Uterus (tissue), 4 donors: ENCODE results near the gene EPS15. TPM values are rescaled to one million over a fixed set of nuclear protein-coding genes. Genes with fewer than 3 reads are reported as not detected.

Source experiments
- DNase-seq, 2 donors: peaks; one replicate each; pipeline ENCODE4 v3.0.0-alpha.2; 2019 to 2020
- H3K27ac ChIP-seq, 2 donors: fragments of 200-600 bp; sonication (generic); 1 replicate in 1 of 2; 2 replicates in 1 of 2; pipeline ENCODE4 v1.5.1; 2016 to 2018
- H3K27me3 ChIP-seq, 2 donors: fragments of 200-600 bp; sonication (generic); one replicate each; pipeline ENCODE4 v1.5.1; 2018 to 2019; ENCODE audit warnings: control low read depth in 1 of 2
- H3K36me3 ChIP-seq, 2 donors: fragments of 200-600 bp; sonication (generic); one replicate each; pipeline ENCODE4 v1.5.1; 2019; ENCODE audit warnings: control low read depth in 1 of 2
- H3K4me1 ChIP-seq, 2 donors: fragments of 200-600 bp; sonication (generic); one replicate each; pipeline ENCODE4 v1.5.1; 2018 to 2019; ENCODE audit warnings: control low read depth in 1 of 2
- H3K4me3 ChIP-seq, 2 donors: fragments of 200-600 bp; sonication (generic); 1 replicate in 1 of 2; 2 replicates in 1 of 2; pipeline ENCODE4 v1.5.1; 2018 to 2019; ENCODE audit warnings: mild to moderate bottlenecking in 1 of 2
- H3K9me3 ChIP-seq, 2 donors: fragments of 200-600 bp; sonication (generic); one replicate each; pipeline ENCODE4 v1.5.1; 2019; ENCODE audit warnings: control low read depth in 1 of 2
- POLR2A ChIP-seq, 2 donors: fragments of 450-650 bp; IDR thresholded peaks; one replicate each; pipeline ENCODE4 v1.6.1; 2016; ENCODE audit warnings: antibody characterized with exemption in 2 of 2, mild to moderate bottlenecking in 1 of 2, moderate library complexity in 1 of 2
- intact Hi-C: fragments of 100-400 bp; cut with DNase I; formaldehyde crosslinking; loops from one replicate; pipeline ENCODE4 v1.15.1; 2023; ENCODE audit warnings: low total_unique reads
- total RNA-seq, 4 donors: library from RNA; depleted of rRNA in 3 of 4; stranded (reverse); fragments of >200 nt in 3 of 4; gene quantifications; one replicate each; pipeline versions ENCODE4 v1.1.0 to v1.2.4, GENCODE V29; 2014 to 2023
- TF ChIP-seq, protein P1 (sequence below), 4 experiments: fragments of 200-600 bp in 2 of 4; fragments of 450-650 bp in 2 of 4; sonication (generic) in 2 of 4; IDR thresholded peaks; one replicate each; pipeline ENCODE4 v1.5.1; 2016 to 2019; ENCODE audit warnings: antibody characterized with exemption in 4 of 4, mild to moderate bottlenecking in 2 of 4, moderate library complexity in 1 of 4
- donor health status: DM: yes; HTN: yes; CAD: no.

Gene EPS15
- total RNA-seq, 4 donors from 2014 or later = 30.7 to 133 (median 81.1) TPM

GRCh38 chr1:51346086-51346942 lies 172.8 kb downstream of the EPS15 start:
- DNase-seq = no peak
- H3K36me3 ChIP-seq = no peaks in the 10 kb centered on the region
- no peak overlapping the region for H3K4me3 ChIP-seq
- intact Hi-C loops = no loop called here
- H3K4me1 ChIP-seq = peaks cover 0 to 6% of the 10 kb centered on the region in 2 donors
- TF ChIP-seq POLR2A (IDR thresholded peaks at IDR 0.05) = no peak
- TF ChIP-seq, protein P1, sequence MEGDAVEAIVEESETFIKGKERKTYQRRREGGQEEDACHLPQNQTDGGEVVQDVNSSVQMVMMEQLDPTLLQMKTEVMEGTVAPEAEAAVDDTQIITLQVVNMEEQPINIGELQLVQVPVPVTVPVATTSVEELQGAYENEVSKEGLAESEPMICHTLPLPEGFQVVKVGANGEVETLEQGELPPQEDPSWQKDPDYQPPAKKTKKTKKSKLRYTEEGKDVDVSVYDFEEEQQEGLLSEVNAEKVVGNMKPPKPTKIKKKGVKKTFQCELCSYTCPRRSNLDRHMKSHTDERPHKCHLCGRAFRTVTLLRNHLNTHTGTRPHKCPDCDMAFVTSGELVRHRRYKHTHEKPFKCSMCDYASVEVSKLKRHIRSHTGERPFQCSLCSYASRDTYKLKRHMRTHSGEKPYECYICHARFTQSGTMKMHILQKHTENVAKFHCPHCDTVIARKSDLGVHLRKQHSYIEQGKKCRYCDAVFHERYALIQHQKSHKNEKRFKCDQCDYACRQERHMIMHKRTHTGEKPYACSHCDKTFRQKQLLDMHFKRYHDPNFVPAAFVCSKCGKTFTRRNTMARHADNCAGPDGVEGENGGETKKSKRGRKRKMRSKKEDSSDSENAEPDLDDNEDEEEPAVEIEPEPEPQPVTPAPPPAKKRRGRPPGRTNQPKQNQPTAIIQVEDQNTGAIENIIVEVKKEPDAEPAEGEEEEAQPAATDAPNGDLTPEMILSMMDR (IDR thresholded peaks at IDR 0.05) = no peak
- H3K9me3 ChIP-seq = no peaks in the 10 kb centered on the region
- H3K27ac ChIP-seq = no peak overlapping the region
- peaks cover 0 to 4% of the 10 kb centered on the region in 2 donors for H3K27me3 ChIP-seq

GRCh38 chr1:51345300-51345687 lies 173.8 kb downstream of the EPS15 start:
- intact Hi-C loops = no loop called here

DNA sequence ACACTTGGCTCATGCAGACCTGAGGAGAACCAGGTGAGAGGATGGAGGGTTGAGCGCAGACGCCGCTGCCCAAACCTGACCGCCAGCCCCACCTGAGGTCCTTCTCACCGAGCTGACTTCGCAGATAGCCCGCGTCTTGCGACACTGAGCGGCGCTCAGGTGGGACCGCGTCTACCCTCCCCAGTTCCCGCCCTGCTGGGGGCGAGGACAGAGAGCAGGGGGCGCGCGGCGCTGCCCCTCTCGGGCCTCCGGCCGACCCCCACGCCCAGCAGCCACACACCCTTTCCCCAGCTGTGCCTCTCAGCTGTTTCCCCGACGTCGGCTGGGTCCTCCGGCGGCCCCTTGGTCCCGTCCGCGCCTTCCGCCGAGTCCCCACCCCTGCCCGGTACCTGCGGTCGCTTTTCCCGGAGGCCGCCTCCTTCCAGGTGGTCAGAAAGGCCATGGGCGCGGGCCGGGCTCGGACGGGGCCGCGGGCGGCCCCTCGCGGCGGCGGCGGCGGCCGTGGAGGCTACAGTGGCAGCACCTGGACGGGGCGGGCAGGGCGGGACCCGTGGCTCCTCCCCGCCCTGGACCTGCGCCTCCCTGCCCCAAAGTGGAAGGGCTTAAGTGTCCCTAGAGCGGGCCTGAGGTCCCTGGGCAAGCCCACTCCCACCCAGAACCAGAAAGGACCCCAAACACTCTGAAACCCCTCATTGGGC lies 174.3 kb downstream of the EPS15 start:
- no peak for DNase-seq
- TF ChIP-seq, protein P1 (IDR thresholded peaks at IDR 0.05) = no peak
- no peak for TF ChIP-seq POLR2A (IDR thresholded peaks at IDR 0.05)
- Histone ChIP-seq H3K27me3 (peaks cover 0 to 4% of the 10 kb centered on the region in 2 donors), H3K4me1 (peaks cover 0 to 6% of the 10 kb centered on the region in 2 donors), H3K4me3 (no peak overlapping the region), H3K9me3 (no peaks in the 10 kb centered on the region), H3K36me3 (no peaks in the 10 kb centered on the region), H3K27ac (no peak overlapping the region)
- intact Hi-C loops = no loop called here

More at GRCh38 chr1:51345300-51345687, 173.8 kb downstream of the EPS15 start:
- Histone ChIP-seq H3K36me3 (no peaks in the 10 kb centered on the region), H3K9me3 (no peaks in the 10 kb centered on the region), H3K27ac (no peak overlapping the region), H3K27me3 (peaks cover 0 to 4% of the 10 kb centered on the region in 2 donors), H3K4me1 (peaks cover 0 to 6% of the 10 kb centered on the region in 2 donors), H3K4me3 (no peak overlapping the region)
- TF ChIP-seq, protein P1 (IDR thresholded peaks at IDR 0.05) = no peak
- TF ChIP-seq POLR2A (IDR thresholded peaks at IDR 0.05) = no peak
- DNase-seq = no peak

GRCh38 chr1:51344276-51344601 lies 174.8 kb downstream of the EPS15 start:
- intact Hi-C loops = no loop called here
- no peak overlapping the region for H3K27ac ChIP-seq
- peaks cover 0 to 6% of the 10 kb centered on the region in 2 donors for H3K4me1 ChIP-seq
- H3K27me3 ChIP-seq = peaks cover 0 to 4% of the 10 kb centered on the region in 2 donors
- TF ChIP-seq POLR2A (IDR thresholded peaks at IDR 0.05) = no peak
- TF ChIP-seq, protein P1 (IDR thresholded peaks at IDR 0.05) = no peak
- H3K4me3 ChIP-seq = no peak overlapping the region
- no peaks in the 10 kb centered on the region for H3K36me3 ChIP-seq
- no peaks in the 10 kb centered on the region for H3K9me3 ChIP-seq
- DNase-seq = no peak

DNA sequence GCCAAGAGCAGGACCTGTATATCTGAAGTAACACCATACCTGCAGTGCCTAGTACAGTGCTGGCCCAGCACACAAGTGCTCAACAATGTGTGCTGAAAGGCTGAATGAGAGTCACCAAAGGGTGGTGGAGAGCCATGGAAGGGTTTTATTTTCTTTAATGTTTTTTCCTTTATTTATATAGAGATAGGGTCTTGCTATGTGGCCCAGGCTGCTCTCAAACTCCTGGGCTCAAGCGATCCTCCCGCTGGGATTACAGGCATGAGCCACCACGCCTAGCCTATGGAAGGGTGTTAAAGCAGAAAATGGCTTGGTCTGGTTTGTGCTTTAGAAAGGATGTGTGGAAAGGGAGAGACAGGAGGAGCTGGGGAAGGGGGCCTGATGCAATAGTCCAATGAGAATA lies 175.4 kb downstream of the EPS15 start:
- Histone ChIP-seq H3K36me3 (no peaks in the 10 kb centered on the region), H3K4me1 (peaks cover 0 to 6% of the 10 kb centered on the region in 2 donors), H3K4me3 (no peak overlapping the region), H3K27ac (no peak overlapping the region), H3K9me3 (no peaks in the 10 kb centered on the region), H3K27me3 (peaks cover 0 to 4% of the 10 kb centered on the region in 2 donors)
- no peak for DNase-seq
- TF ChIP-seq POLR2A (IDR thresholded peaks at IDR 0.05) = no peak
- TF ChIP-seq, protein P1 (IDR thresholded peaks at IDR 0.05) = no peak
- intact Hi-C loops = no loop called here
